GM18526 (cell line): ENCODE measurements around the gene ACOT13.

Experiments used
- POLR2A ChIP-seq: IDR thresholded peaks from 3 replicates; pipeline ENCODE4 v1.6.1; 2011; ENCODE audit not compliant: insufficient read length; ENCODE audit errors: extremely low read depth

The ACOT13 gene

DNA sequence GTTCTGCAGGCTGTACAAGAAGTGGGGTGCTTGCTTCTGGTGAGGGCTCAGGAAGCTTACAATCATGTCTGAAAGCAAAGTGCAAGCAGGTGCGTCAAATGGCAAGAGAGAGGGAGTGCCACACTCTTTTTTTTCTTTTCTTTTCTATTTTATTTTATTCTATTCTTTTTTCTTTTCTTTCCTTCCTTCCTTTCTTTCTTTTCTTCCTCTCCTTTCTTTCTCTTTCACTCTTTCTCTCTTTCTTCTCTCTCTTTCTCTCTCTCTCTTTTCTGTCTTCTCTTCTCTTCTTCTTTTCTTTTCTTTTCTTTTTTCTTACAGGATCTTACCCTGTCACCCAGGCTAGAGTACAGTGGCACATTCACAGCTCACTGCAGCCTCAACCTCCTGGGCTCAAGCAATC, 19.5 kb downstream of the ACOT13 start:
- no peak for TF ChIP-seq POLR2A

DNA sequence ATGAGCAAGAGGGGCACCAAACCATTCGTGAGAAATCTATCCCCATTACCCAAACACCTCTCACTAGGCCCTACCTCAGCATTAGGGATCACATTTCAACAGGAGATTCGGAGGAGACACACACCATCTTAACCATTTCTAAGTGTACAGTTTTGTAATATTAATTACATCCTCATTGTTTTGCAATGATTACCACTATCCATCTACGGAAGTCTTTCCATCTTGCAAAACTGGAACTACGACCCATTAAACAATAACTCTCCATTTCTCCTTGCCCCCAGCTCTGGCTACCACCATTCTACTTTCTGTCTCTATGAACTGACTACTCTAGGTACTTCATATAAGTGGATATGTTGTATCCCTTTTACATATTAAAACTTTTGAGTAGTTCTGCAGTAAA, 20.1 kb downstream of the ACOT13 start:
- TF ChIP-seq POLR2A: no peak

DNA sequence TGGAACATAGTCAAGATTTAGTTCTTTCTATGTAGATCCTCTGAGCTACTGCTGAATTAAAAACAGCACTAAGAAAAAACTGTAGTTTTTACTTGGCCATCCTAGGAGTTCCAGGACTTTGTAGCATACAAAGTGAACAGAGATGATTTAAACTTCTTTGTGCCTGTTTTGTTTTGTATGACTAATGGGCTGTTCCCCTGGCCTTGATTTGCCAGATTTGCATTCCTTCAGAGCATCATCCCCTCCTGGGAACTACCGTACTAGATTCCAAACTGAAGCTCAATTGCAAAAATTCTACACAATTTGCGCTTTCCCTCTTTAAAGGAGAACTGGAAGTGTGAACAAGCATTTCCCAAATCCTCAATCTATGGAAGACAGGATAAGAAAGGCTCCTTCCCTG, 23.1 kb downstream of the ACOT13 start:
- TF ChIP-seq POLR2A: no peak

DNA sequence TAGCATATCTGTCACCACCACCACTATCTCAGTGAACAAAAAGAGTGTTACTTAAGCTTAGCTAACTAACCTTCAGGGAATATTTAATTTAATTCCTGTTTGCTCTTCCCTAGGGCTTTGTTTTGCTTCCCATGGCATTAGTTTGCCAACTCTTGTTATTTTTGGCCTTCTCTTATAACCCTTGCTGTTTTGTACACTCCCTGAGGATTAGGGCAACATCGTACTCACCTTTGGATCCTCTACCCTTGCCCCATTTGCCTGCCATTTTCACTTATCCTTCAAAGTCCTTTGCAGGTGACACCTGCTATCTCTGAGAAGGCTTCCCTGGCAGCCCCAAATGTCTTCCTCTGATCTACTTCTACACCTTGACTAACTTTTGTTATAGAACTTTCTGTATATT, 23.7 kb downstream of the ACOT13 start:
- TF ChIP-seq POLR2A: no peak

DNA sequence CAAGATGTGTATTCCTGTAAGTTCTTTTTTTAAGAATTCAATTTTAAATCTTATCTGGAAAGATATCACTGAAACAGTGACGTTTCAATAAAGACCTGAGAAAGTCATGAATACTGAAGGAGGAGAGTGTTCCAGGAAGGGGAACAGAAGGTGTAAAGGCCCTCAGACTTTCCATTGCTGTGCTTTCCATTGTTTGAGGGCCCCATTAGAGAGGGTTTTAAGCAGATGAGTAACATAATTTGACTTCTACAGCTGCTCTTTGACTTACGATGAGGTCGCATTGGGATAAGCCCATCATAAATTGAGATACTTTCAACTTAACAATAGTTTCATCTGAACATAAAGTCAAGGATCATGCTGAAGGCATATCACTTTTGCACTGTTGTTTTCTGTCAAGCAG, 24.7 kb downstream of the ACOT13 start:
- no peak for TF ChIP-seq POLR2A

DNA sequence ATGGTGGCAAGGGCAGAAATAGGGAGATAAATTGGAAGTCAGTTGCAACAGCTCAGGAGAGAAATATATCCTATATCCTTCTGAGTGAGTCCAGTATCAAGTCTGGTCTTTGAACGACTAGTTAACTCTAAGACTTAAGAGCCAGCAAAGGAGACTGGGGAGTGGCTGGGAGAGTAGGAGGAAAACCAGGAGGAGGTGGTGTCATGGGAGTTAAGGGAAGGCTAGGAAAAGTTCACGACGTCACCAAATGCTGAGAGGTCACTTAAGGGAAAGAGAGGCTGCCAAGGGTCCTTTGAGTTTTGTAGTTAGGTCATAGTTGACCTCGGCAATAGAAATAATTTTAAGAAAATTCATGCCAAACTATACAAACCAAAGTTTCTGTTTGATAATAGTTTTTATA, 25.1 kb downstream of the ACOT13 start:
- no peak for TF ChIP-seq POLR2A

DNA sequence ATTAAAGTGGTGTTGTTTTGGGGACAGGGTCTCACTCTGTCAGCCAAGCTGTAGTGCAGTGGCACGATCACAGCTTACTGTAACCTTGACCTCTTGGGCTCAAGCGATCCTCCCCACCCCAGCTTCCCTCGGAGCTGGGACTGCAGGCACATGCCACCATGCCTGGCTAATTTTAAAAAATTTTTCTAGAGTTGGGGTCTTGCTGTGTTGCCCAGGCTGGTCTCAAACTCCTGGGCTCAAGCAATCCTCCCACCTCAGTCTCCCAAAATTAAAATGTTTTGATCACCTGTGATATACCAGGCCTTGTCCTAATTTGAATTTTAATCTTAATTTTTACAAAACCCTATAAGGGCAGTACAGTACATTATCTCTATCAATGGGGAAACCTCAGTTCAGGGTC, 25.5 kb downstream of the ACOT13 start:
- TF ChIP-seq POLR2A: no peak

DNA sequence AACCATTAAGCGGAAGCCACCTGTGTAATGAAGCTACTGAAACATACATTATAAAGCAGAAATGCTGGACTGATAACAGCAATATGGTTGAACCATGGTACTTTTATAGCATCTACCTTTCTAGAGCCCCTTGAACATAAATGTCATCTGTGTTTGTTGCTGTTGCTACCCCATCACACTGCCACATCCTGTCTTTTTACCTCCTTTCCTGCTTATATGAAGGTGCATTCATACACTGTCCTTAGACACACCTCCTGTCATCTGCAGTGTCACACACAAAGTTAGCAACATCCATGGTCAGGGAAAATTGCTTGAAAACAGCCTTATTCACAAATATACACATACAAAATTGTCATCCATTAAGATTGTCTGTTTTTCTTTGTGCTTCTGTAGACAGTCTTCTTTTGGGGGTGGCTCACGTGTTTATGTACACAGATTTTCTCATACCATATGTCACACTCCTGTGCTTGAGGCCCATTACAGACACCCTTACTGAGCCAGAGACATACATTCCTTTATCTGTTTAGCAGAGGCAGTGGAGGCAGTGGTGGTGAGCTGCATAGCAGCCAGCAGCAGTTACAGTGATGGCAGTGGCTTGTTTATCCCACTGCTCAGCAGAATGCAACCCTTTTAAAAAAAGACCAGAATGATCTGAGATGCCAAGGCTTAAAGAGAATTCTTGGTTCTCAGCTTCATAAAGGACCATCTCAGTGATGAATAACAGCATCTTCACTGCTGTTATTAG, 26.1 kb downstream of the ACOT13 start:
- TF ChIP-seq POLR2A: no peak

DNA sequence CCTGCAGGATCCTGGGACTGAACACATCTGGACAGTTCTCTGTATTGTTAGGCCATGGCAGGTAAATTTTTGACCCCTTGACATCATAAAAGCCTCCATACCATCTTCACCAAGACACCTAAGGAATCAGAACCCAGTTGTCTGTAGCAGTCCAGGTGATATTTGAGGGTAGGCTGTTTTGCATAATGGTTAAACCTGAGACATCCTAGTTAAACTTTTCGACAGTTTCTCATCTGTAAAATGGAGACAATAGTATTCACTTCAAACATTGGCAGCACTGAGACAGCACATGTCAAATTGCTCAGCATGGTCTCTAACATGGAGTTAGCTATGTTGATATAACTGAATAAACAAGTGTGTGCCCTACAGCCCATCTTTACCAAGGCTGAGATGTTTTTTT, 27.3 kb downstream of the ACOT13 start:
- no peak for TF ChIP-seq POLR2A

DNA sequence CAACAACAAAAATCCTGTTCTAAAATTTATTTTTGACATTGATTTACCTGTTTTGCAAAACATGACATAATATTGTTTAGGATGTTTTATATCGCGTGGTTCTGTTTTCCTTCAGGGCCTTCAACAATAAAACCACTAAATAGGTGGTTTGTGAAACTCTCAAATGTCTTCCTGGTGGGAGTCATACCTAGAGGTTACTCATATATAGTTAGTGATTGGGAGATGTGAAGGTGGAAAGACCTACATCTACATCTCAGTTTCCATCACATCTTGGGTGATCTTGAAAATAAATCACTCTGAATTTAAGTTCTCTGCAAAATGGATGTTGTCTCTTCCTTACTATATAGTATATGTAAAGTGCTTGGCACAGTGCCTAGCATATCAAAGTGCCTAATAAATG, 29.2 kb downstream of the ACOT13 start:
- no peak for TF ChIP-seq POLR2A

DNA sequence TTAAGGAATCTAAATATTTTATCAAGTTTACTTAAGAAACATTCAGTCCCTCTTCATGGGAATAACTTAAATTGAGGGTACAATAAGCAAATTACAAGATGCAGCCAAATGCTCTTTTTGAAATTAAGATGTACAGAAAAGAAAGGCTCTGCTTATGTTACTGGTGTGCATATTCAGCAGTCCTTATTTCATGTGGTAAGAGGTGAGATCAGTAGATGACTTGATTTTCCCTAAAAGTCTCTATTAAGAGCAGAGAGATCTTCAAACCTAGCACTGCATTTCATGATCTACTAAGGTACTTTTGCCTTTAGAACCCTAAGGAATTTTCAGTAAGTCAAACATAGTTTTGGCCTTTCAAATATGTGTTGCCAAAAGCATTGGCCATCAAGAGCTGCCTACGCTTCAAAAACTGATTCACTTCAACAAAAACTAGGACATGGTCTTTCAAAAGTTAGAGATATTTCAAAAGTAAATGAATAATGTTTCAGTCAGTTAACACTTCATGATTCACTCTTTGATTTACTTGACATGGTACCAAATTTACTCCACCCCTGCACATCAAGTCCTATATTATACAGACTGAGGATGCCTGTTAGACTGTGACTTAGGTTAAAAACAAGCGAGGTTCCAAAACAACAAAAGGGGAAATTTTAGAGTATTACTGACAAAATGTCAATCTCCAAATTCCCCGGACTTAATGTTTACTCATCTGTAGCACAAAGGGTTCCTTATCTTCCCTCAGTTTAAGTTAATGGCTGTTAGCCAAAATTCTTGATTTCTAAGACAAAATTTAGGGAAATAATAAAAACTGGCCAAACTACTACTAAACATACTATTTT, 32.9 kb downstream of the ACOT13 start:
- no peak for TF ChIP-seq POLR2A

DNA sequence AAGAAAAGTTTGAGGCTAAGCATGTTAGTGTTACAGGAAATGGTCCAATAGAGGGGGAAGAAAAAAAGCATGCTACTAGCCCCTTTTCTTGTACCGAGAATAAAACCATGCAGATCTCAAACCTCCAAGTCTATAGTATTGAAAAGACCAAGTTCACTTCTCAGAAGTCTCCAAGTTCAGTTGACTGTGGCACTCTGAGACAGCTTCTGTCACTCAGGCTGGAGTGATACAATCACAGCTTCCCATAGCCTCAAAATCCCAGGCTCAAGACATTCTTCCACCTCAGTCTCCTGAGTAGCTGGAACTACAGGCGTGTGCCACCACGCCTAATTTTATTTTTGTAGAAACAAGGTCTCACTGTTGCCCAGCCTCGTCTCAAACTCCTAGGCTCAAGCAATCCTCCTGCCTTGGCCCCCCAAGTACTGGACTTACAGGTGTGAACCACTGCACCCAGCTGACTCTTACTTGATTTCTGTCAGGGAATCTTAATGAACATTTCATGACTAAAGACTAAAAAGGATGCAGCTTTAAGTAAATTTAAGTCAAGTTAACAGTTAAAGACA, 35.9 kb downstream of the ACOT13 start:
- no peak for TF ChIP-seq POLR2A

DNA sequence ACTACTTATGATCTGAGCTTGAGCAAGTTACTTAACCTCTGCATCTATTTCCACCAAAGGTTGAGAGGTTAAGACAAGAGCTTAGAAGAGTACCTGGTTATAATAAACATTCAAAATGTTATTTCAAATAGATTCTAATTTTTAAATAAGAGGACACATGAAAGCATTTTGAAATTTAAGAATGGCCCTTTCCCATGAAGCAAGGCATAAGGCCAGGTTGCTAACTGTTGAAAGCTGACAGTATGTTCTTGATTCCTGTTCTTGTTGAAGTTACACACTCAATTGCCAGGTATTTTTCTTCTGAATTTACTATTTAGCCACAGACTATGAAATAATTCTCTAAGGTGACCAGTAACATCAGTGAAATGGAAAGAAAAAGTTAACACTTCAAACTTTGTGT, 37.6 kb downstream of the ACOT13 start:
- TF ChIP-seq POLR2A: no peak

DNA sequence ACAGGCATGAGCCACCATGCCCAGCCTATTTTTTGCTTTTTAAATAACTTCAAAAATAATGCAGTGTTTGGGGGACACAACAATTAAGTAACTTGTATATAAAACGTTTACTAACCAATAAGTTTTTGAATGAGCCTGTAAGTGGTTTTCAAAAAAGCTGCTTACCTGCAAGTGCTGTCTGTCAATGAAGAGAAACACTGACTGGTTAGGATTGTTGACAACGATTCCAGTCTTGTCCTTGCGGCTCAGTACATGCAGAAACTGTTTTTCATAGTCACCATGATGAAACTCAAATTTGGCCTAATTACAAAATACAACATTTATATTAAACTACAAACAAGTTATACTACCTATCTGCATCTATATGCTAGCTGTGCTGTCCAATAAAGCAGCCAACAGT, 41.7 kb downstream of the ACOT13 start:
- TF ChIP-seq POLR2A: no peak

DNA sequence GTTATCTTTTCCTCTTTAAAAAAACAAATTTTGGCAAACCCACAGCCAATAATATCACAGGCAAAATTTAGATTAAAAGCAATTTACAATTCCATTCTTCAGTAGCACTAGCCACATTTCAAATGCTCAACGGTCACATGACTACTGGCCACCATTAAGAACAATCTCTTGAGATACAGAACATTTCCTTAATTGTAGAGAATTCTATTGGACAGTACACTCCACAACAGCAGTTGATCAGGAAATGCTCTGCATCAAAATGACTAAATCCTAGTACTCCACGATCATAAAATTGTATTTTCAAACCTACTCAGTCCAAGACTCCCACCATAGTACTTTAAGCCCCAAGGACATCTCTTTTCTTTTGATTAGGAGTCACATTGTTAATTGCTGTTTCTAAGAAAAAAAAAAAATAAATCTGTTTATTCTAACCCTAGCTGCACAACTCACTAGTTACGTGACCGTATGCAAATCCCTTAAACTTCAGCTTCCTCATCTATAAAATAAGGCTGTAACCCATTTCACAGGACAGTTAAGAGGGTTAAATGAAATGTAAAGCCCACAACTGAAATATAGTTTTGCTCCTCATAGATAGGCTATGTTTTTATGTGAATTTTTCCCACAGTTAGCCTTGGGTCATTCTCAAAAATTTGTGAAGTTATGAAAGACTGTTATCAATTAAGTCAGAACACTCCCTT, 42.3 kb downstream of the ACOT13 start:
- no peak for TF ChIP-seq POLR2A
